GM19324 (cell line): ENCODE measurements around the gene GRIK3.
"Not testable (repeated sequence)": the region's sequence is repeated elsewhere in the genome, so short reads cannot be mapped to it uniquely, and the experiment has no call there.

Experiments
- ATAC-seq: cut with Tn5 transposase; IDR thresholded peaks from one replicate; pipeline ENCODE4 v1.9.1; 2021; ENCODE audit warnings: mild to moderate bottlenecking, moderate library complexity; ENCODE audit not compliant: unreplicated experiment, low FRiP score

The GRIK3 gene

GRCh38 chr1:36950604-36951291 lies 83.6 kb downstream of the GRIK3 start:
- ATAC-seq: no peak

DNA sequence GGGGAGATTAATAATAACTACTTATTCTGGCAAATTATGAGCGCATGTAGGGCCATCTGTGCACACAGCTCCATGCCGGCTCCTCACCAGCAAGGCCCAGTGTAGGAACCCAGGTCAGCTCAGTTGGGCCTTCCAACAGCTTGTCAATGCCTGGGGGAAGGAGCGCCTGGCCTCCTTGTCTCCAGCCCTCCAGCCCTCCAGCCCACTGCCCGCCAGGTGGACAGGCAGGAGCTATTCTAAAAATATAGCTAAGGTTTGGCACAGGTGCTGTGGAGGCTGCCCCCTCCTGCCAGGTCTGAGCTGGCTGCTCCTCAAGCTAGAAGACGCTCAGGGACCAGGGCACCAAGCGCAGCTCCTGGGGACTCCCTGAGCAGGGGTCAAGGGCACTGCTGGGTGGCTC lies 85.7 kb downstream of the GRIK3 start:
- ATAC-seq: no peak

DNA sequence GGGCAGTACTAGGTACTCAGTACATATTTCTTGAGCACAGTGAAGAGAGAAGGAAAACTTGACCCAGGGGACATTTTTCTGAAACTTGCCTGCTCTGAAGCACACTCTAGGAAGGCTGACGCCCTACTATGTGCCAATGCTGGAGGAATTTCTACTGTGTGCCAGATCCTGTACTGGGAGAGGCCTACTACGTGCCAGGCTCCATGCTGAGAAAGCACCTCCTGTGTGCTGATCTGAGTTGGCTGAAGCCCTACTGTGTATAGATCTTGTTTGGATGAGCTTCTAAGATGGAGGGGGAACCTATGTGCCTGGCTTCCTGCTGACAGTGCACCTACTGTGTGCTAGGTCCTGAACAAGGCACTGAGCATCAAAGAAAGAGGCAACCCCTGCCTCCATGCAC lies 86.2 kb downstream of the GRIK3 start:
- no peak for ATAC-seq

DNA sequence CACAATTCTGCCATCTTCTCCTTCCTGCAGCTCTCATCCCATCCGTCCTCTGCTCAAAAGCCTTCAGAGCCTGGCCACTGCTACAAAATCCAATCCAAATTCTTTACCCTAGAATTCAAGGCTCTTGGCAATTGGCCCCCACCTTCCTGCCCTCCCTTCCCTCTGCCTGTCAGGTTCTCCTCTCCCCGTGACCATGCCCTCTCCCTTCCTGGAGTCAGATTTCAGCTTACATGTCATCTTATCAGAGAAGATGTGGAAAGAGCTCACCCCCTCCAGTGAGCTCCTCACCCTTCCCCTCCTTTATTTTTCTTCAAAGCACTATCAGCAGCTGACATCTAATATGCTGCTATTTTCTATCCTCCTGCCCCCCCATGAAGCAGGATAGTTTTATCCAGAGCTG lies 86.9 kb downstream of the GRIK3 start:
- ATAC-seq: no peak

- no peak for ATAC-seq
These were observed 89.4 kb downstream of the GRIK3 start for GRCh38 chr1:36944883-36945282.

DNA sequence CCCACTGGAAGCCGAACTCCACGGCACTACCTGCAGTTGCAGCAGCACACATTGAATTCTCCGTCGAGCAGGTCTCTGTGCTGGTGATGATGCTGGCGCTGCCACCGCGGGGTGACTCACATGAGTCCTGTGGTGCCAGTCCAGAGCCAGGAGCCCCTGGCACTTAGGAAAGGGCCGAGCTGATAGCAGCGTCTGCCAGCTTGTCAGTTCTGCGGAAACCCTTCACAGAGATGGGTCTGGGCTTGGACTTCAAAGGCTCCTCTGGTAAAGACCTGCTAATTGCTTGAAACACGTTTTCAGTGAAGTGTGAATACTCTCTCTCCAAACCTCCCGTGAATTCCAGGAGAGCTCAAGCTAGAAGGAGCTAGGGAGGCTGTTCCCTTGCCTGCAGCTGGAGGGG lies 92.2 kb downstream of the GRIK3 start:
- no peak for ATAC-seq

- no peak for ATAC-seq
These were observed 92.9 kb downstream of the GRIK3 start for GRCh38 chr1:36941316-36941978.

DNA sequence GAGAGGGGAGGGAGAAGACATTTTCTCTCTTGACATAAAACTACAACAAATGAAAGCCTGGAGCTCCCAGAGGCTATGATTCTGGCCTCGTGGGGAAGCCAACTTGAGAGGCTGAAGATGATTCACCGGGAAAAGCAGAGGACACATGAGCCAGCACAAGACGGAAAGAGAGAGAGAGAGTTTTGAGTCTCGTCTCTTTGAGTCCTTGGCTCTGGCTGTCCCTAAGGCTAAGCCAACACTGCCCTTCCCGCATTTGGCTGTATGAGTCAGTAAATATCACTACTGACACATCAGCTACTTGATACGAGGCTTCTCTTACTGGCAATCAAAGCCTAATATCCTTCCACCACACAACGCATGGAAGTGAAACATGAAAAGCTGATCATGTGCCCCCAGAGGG lies 95.5 kb downstream of the GRIK3 start:
- no peak for ATAC-seq

DNA sequence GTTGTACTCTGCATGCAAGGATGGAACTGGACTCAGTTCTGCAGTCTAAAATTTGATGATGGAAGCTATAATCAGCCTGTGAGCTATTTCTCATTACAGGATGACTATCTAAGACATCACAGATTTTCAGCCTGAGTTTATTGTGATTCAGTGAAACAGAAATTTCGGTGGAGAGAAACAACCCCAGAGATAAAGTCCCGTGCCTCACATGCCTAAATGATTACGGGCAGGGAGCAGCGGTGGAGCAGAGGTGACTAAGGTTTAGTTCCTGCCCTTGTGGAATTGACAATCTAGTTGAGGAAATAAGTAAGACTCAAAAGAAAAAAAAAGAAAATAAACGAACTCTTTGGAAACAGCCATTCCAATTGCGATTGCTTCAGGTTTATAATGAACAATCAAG lies 96.9 kb downstream of the GRIK3 start:
- no peak for ATAC-seq

- no peak for ATAC-seq
These were observed 100.3 kb downstream of the GRIK3 start for GRCh38 chr1:36934061-36934460.

- no peak for ATAC-seq
These were observed 106.5 kb downstream of the GRIK3 start for GRCh38 chr1:36927826-36928225.

DNA sequence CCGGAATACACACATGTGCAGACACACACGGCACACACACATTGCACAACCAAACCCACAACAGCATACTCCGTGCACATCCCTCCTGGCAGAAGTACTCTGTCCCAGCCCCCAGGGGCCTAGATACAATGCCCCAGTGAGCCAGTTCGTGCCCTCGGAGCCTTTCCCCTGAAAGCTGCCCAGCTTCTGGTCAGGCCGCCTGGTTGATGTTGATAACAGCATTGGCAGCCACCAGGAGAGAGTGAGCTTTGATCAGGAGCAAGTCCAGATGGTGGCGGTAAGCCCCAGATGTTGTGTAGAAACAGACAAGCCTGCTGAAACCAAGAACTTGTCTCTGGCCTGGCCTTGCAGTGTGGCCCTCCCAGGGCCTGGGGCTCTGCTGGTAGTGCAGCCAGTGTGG lies 109.1 kb downstream of the GRIK3 start:
- no peak for ATAC-seq

DNA sequence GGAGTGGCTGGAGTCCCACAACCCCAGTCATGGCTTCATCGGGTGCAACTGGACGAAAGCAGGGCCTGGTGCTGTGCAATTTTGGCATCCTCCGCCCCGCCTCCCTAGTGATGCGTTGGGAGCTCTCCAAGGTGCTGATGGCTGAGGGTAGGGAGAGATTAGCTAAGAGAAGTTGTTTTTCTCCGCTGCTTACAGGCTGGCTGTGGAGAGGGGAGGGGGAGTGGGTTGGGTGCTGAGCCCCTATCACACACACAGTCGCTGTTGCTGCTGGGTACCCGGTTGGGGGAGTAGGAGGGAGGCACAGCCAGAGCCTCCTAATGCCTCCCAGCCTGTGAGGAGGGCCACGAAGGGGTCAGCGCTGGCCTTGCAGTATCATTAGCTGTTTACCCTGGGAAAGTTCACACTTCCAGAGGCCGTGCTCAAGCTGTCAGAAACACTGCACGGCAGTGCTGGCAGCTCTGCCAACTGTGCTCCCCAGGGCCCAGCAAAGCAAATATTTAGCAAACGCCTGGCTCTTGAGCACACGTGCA lies 110.0 kb downstream of the GRIK3 start:
- no peak for ATAC-seq

DNA sequence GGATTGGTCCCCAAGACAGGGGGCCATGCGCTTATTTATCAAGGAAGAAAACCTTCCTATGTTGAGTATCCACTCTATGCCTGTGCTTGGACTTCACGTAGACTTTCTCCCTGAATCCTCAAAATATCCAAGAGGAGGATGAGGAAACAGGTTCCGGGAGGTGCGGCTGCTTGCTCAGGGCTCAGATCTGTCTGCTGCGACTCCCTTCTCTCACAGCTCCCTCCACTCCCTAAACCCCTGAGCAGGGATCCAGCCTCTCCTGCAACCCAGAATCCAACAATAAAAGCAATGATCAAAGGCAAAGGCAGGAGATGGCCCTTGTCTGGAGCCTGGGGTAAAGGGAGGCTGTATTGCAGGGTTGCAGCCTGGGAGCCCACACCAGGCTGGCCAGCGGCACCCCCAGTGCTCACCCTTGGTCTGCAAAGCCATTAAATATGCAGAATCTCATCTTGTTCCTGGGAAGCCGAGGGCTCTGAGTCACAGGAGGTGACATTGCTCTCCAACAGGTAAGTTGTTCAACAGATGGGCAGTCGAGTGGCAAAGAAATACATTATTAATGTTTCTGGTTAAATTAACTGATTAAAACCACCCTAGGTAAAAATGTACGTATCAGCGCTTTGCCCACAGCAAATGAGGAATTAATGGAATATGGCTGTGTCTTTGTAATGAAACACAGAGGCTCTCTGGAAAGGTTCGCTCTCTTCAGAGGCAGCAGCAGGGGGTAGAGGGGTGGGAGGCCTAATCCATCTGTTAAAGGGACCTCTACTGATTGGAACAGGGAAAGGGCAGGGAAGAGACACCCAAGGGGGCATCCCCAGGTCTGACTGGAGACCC lies 111.5 kb downstream of the GRIK3 start:
- no peak for ATAC-seq

DNA sequence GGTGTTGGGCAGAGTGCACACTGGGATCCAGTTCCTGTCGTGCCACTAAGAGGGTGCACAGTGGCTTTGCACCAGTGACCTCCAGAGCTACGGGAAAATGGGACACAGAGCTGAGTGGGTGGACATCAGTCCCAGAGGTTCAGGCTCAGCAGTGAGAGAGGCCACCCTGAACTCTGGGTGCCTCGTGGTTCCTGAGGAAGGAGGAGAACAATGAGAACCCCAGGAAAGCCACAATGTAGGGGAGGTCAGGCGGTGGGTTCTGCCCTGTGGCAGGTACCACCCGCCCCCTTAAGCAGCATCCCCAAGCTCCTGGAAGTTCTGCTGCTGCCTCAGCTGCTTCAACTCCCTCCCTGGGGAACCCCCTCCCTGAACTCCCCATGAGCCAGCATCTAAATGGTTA lies 112.2 kb downstream of the GRIK3 start:
- ATAC-seq: no peak

- no peak for ATAC-seq
These were observed 113.4 kb downstream of the GRIK3 start for GRCh38 chr1:36920801-36921405.

DNA sequence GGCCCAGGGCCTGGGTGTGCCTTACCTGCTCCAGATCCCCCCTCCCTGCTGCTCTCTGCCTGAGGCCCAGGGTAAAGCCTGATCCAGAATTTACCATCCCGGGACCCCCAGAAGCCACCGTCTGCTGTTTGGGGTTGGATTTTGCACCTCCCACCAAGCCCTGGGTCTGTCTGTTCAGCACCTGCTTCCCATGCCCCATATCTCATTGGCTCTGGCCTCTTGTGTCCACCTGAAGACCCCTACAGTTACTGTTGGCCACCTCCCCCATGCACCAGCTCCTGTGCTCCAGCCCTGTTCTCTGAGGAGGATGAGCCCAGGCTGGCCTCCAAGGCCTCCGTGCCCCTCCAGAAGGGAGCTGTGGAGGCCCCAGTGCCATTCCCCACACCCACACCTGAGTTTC lies 113.9 kb downstream of the GRIK3 start:
- no peak for ATAC-seq

GRCh38 chr1:36919491-36920145 lies 114.7 kb downstream of the GRIK3 start:
- no peak for ATAC-seq

- no peak for ATAC-seq
These were observed 115.7 kb downstream of the GRIK3 start for GRCh38 chr1:36918604-36919003.

GRCh38 chr1:36916542-36916941 lies 117.8 kb downstream of the GRIK3 start:
- ATAC-seq: not testable (repeated sequence)
